LNCaP clone FGC (cell line): ENCODE results near the gene USP25.

Experiments
- DNase-seq: peaks from one replicate; pipeline ENCODE4 v3.0.0-alpha.2; 2011; ENCODE audit warnings: low read depth
- H3K4me3 ChIP-seq: 2 replicates; pipeline ENCODE4 v1.5.1; 2011; ENCODE audit warnings: mild to moderate bottlenecking, low read depth, low read length, control low read depth
- CTCF ChIP-seq: IDR thresholded peaks from 2 replicates; pipeline ENCODE4 v1.5.1; 2012; ENCODE audit warnings: mild to moderate bottlenecking; ENCODE audit not compliant: control insufficient read depth, insufficient read depth; ENCODE audit errors: extremely low read depth

USP25 gene

GRCh38 chr21:15831497-15831896 lies 101.7 kb downstream of the USP25 start:
- TF ChIP-seq CTCF: no peak
- no peak overlapping the region for H3K4me3 ChIP-seq
- DNase-seq: no peak

- DNase-seq: no peak
- TF ChIP-seq CTCF: no peak
These were observed 107.9 kb downstream of the USP25 start for GRCh38 chr21:15837645-15838044.

DNA sequence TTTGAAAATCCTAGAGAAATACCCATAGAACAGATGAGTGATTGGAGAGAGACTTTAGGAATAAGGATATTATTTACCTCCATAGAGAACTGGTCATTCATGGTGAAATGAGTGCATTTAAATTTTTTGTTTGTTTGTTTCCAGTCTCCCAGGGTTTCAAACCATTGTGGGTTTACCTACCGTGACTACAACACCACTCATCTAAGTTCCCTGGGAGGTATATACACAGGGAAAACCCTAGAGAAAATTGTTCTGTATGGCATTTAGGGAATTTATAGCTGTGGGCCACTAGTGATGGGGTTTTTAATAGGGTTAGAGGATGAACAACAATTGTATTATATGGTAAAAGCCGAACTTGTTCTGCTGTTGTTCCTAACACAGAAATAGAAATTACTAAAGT lies 109.2 kb downstream of the USP25 start:
- DNase-seq: no peak
- no peak for TF ChIP-seq CTCF
- no peak overlapping the region for H3K4me3 ChIP-seq

More at GRCh38 chr21:15837645-15838044, 107.9 kb downstream of the USP25 start:
- H3K4me3 ChIP-seq: no peak overlapping the region

DNA sequence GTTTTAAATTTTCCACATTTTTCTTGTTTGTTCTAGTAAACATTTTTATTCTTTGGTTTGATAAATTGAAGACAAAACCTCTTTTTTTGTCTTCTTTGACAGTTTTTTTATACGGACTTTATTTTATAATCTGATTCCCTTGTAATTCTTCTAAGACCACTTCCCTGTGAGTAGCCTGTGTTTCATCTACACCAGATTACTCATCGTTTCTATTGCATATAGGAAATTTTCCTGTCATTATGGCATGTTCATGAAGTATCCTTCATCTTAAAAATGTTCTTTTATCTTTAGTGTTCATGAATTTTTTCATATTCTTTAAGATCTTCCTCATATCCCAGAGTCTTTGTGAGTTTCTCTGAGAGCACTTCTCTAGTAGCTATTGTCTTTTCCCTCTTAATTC lies 109.8 kb downstream of the USP25 start:
- no peak for DNase-seq
- TF ChIP-seq CTCF: no peak
- H3K4me3 ChIP-seq: no peak overlapping the region

DNA sequence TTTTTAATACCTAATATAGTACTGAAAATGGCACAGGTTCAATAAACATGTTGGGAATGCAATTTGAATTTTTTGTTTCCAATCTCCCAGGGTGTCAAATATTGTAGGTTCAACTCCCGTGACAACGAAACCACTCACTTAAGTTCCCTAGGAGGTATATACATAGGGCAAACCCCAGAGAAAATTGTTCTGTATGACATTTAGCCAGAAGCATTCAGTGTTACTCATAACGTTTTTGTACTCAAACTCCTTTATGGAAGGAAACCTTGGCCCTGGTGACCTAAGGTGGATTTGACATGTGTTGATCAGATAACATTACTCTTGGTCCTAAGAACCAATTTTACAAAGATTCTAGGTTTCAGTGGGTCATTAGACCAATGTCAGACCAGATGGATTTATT lies 110.6 kb downstream of the USP25 start:
- no peak for DNase-seq
- no peak for TF ChIP-seq CTCF
- H3K4me3 ChIP-seq: no peak overlapping the region

DNA sequence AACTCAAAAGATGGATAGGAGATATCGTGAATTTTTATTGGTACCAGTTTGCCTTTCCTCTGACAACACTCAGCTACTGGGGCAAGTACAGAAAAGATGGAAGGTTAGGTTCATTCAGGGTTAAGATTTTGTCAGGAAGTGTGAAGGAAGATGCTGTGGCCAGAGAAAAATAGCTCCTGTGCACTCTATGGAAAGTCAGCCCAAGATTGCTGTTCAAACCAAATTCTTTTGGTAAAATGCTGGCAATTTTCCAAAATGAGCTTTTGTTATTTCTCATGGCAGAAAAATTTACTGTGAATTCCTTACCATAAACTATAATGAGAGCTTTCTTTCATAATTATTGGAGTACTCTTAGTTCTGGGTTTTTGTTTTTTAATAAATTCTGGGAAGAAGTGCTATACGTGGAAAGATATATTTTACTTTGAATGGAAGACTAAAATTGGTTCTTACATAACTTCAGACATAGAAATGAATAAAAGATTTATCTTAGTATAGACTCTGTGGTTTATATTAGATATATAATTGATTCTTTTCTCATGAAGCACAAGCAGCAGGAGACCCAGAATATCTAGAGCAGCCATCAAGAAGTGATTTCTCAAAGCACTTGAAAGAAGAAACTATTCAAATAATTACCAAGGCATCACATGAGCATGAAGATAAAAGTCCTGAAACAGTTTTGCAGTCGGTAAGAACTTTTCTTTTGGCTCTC lies 112.2 kb downstream of the USP25 start:
- no peak for DNase-seq
- no peak for TF ChIP-seq CTCF
- no peak overlapping the region for H3K4me3 ChIP-seq

DNA sequence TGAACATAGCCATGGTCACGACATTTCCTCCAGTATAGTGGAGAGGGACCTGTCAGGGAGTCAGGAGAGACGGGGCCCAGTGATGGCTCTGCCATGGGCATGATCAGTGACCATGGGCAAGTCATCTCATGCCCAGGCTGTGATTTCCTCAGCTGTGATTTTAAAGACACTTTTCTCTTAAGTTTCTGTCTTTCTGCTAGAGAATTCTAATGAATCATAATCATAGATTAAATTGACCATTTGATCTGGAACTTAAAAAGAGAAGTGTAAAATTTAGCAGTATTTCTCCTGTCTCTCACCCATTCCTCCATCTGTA lies 112.7 kb downstream of the USP25 start:
- no peak for TF ChIP-seq CTCF
- DNase-seq: no peak
- H3K4me3 ChIP-seq: no peak overlapping the region
